Hematopoietic multipotent progenitor cell treated with erythropoietin and hydrocortisone succinate and interleukin-3 and kit ligand, for 17 days (in vitro differentiated cells): ENCODE data around the gene CDPF1.
"Not testable (repeated sequence)": the region's sequence is repeated elsewhere in the genome, so short reads cannot be mapped to it uniquely, and the experiment has no call there.

Experiments
- DNase-seq: peaks from one replicate; pipeline ENCODE4 v3.0.0-alpha.2; 2015; ENCODE audit warnings: low spot score

The CDPF1 gene

GRCh38 chr22:46224898-46225290 is 25.2 kb downstream of the CDPF1 start:
- no peak for DNase-seq

GRCh38 chr22:46224044-46224897 is 25.8 kb downstream of the CDPF1 start:
- DNase-seq: no peak

GRCh38 chr22:46220921-46221320 is 29.2 kb downstream of the CDPF1 start:
- DNase-seq: no peak

- DNase-seq: no peak
These were observed 30.5 kb downstream of the CDPF1 start for GRCh38 chr22:46219636-46220035.

- DNase-seq: no peak
These were observed 35.5 kb downstream of the CDPF1 start for GRCh38 chr22:46214616-46215015.

GRCh38 chr22:46214149-46214548 is 35.9 kb downstream of the CDPF1 start:
- DNase-seq: no peak

- DNase-seq: no peak
These were observed 37.0 kb downstream of the CDPF1 start for GRCh38 chr22:46213052-46213451.

GRCh38 chr22:46212195-46212594 is 37.9 kb downstream of the CDPF1 start:
- DNase-seq: no peak

- DNase-seq: no peak
These were observed 40.8 kb downstream of the CDPF1 start for GRCh38 chr22:46209262-46209661.

GRCh38 chr22:46203601-46203980 is 46.5 kb downstream of the CDPF1 start:
- DNase-seq: no peak

- DNase-seq: no peak
These were observed 47.0 kb downstream of the CDPF1 start for GRCh38 chr22:46202897-46203600.

GRCh38 chr22:46201059-46201757 is 48.9 kb downstream of the CDPF1 start:
- no peak for DNase-seq

- not testable (repeated sequence) for DNase-seq
These were observed 51.3 kb downstream of the CDPF1 start for GRCh38 chr22:46198806-46199205.

GRCh38 chr22:46198274-46198673 is 51.8 kb downstream of the CDPF1 start:
- no peak for DNase-seq

GRCh38 chr22:46196278-46196677 is 53.8 kb downstream of the CDPF1 start:
- DNase-seq: no peak

GRCh38 chr22:46195487-46196165 is 54.5 kb downstream of the CDPF1 start:
- no peak for DNase-seq
